Choroid plexus epithelial cell (primary cell): ENCODE measurements around the gene FSTL5.

Experiments used
- DNase-seq: peaks from one replicate; pipeline ENCODE4 v3.0.0-alpha.2; 2010; ENCODE audit warnings: low read depth
- H3K4me3 ChIP-seq: 2 replicates; pipeline ENCODE4 v1.5.1; 2011; ENCODE audit warnings: low read depth, mild to moderate bottlenecking, control low read depth, low read length, moderate library complexity
- CTCF ChIP-seq: conservative IDR thresholded peaks from 2 replicates; pipeline ENCODE4 v1.5.1; 2011; ENCODE audit warnings: low read depth, mild to moderate bottlenecking, control low read depth, inconsistent platforms, low read length, moderate library complexity

FSTL5 gene

GRCh38 chr4:161702287-161702686 is 461.5 kb downstream of the FSTL5 start:
- no peak for DNase-seq
- TF ChIP-seq CTCF = no peak
- no peak overlapping the region for H3K4me3 ChIP-seq

- no peak for TF ChIP-seq CTCF
- H3K4me3 ChIP-seq = no peak overlapping the region
- DNase-seq = peak; percentile 19
Measured at GRCh38 chr4:161696944-161697343, 466.9 kb downstream of the FSTL5 start.

- TF ChIP-seq CTCF = no peak
- DNase-seq = peak; percentile 2
- no peak overlapping the region for H3K4me3 ChIP-seq
Measured at GRCh38 chr4:161680146-161680545, 483.7 kb downstream of the FSTL5 start.

- DNase-seq = no peak
- TF ChIP-seq CTCF = no peak
- H3K4me3 ChIP-seq = no peak overlapping the region
Measured at GRCh38 chr4:161664740-161665139, 499.1 kb downstream of the FSTL5 start.

- no peak for TF ChIP-seq CTCF
- no peak for DNase-seq
- H3K4me3 ChIP-seq = no peak overlapping the region
Measured at GRCh38 chr4:161663844-161664243, 500.0 kb downstream of the FSTL5 start.

- DNase-seq = no peak
- TF ChIP-seq CTCF = no peak
Measured at GRCh38 chr4:161658676-161659075, 505.1 kb downstream of the FSTL5 start.

GRCh38 chr4:161657616-161658015 is 506.2 kb downstream of the FSTL5 start:
- DNase-seq = no peak
- no peak overlapping the region for H3K4me3 ChIP-seq
- TF ChIP-seq CTCF = no peak

More at GRCh38 chr4:161658676-161659075, 505.1 kb downstream of the FSTL5 start:
- H3K4me3 ChIP-seq = no peak overlapping the region
